Measurements from ENCODE around the gene TEKTIP1. TPM values are rescaled to one million over a fixed set of nuclear protein-coding genes. Genes with fewer than 3 reads are reported as not detected.

TEKTIP1 gene
- total RNA-seq, 4 donors from 2014 or later: 2.5 to 5.2 TPM; not detected in 2

DNA sequence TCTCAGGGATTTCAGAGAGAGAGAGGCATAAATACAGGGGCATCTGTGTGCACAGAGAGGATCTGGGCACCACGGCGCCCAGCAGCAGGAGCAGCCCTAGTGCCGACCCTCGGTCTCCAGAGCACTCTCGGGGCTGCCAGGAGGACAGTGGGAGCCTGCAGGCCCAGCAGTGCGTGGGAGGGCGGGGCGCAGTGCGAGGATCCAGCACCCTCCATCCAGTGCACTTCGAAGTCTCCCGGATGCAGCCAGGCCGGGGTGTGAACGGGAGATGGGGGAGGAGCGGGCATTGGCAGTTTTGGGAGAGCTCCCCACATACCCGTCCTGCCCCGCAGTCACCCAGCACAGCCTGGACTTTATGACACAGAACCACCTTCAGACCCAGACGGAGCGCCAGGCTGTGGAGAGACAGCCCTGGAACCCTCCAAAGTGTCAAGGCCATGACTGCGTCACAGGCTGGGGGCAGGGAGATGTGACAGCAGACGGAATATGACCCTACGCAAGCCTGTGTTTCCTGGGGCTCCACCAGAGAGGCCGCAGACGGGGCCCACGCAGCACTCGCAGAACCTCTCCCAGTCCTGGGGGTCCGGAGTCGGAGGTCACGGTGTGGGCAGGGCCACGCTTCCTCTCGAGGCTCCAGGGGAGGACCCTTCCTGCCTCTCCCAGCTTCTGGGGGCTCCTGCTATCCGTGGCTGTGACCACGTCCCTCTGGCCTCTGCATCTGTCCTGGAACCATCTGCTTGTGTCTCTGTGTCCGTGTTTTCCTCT, 14.7 kb upstream of the TEKTIP1 start:
- no peak overlapping the region for H3K4me3 ChIP-seq
- in situ Hi-C loops (cut with MboI; ENCODE audit: low pct_ligation_motif_present in 1 of 4, low pct_unique_long_range_greater_than_20kb in 1 of 4, low sequenced_read_pairs in 3 of 4): no loop called here
- intact Hi-C loops (cut with DNase I; ENCODE audit: low total_unique reads): no loop called here
- H3K9me3 ChIP-seq: no peaks in the 10 kb centered on the region
- no peaks in the 10 kb centered on the region for H3K27me3 ChIP-seq
- 88 to 92% methylated on average over 3 to 33 of the region's 33 CpGs for WGBS, 2 donors (ENCODE audit: low coverage in 1 of 2)
- no peak overlapping the region for H3K27ac ChIP-seq
- no peak for TF ChIP-seq EP300 (IDR thresholded peaks at IDR 0.05; ENCODE audit: low read depth)
- TF ChIP-seq POLR2AphosphoS5 (IDR thresholded peaks at IDR 0.05): no peak
- no peak for TF ChIP-seq POLR2A (IDR thresholded peaks at IDR 0.05)
- TF ChIP-seq, protein P1, sequence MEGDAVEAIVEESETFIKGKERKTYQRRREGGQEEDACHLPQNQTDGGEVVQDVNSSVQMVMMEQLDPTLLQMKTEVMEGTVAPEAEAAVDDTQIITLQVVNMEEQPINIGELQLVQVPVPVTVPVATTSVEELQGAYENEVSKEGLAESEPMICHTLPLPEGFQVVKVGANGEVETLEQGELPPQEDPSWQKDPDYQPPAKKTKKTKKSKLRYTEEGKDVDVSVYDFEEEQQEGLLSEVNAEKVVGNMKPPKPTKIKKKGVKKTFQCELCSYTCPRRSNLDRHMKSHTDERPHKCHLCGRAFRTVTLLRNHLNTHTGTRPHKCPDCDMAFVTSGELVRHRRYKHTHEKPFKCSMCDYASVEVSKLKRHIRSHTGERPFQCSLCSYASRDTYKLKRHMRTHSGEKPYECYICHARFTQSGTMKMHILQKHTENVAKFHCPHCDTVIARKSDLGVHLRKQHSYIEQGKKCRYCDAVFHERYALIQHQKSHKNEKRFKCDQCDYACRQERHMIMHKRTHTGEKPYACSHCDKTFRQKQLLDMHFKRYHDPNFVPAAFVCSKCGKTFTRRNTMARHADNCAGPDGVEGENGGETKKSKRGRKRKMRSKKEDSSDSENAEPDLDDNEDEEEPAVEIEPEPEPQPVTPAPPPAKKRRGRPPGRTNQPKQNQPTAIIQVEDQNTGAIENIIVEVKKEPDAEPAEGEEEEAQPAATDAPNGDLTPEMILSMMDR (IDR thresholded peaks at IDR 0.05): no peak
- peaks cover 0 to 3% (median 0%) of the 10 kb centered on the region in 4 donors for H3K4me1 ChIP-seq
- DNase-seq: no peak
- H3K36me3 ChIP-seq: peaks cover 0 to 31% (median 11%) of the 10 kb centered on the region in 4 donors

DNA sequence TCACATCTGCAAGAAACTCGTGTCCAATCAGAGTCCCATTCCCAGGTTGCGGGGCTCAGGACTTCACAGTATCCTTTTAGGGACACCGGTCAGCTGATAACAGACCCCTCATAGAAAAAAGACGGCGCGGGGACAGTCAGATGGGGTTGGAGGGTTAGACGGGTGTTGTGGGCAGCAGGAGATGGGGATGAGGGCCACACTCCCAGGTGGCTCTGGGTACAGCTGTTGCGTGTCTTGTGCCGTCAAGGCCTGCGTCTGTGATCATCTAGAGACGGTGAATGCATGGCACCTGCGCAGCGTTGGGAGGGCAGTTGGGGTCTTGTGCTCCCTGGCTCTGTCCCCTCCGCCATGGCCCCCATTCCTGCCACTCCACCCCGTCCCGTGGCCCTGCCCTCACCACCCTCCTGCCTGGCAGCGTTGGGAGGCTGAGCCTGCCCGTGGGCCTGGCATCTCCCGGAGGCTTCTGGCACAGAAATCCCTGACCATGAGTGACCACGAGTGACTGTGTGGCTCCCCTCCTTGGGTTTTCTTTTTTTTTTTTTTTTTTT, 14.0 kb upstream of the TEKTIP1 start:
- in situ Hi-C loops (cut with MboI; ENCODE audit: low pct_ligation_motif_present in 1 of 4, low pct_unique_long_range_greater_than_20kb in 1 of 4, low sequenced_read_pairs in 3 of 4): no loop called here
- H3K4me1 ChIP-seq: peaks cover 0 to 3% (median 0%) of the 10 kb centered on the region in 4 donors
- peaks cover 0 to 31% (median 11%) of the 10 kb centered on the region in 4 donors for H3K36me3 ChIP-seq
- no peaks in the 10 kb centered on the region for H3K9me3 ChIP-seq
- no peaks in the 10 kb centered on the region for H3K27me3 ChIP-seq
- H3K4me3 ChIP-seq: no peak overlapping the region
- intact Hi-C loops (cut with DNase I; ENCODE audit: low total_unique reads): no loop called here
- no peak overlapping the region for H3K27ac ChIP-seq
- no peak for TF ChIP-seq EP300 (IDR thresholded peaks at IDR 0.05; ENCODE audit: low read depth)
- TF ChIP-seq POLR2AphosphoS5 (IDR thresholded peaks at IDR 0.05): no peak
- TF ChIP-seq POLR2A (IDR thresholded peaks at IDR 0.05): no peak
- TF ChIP-seq, protein P1 (IDR thresholded peaks at IDR 0.05): no peak
- WGBS, 2 donors (ENCODE audit: low coverage in 1 of 2): 93% methylated on average over 20 of the region's 20 CpGs; no CpG with 5 or more reads in 1 of the 2 donors
- DNase-seq: no peak

DNA sequence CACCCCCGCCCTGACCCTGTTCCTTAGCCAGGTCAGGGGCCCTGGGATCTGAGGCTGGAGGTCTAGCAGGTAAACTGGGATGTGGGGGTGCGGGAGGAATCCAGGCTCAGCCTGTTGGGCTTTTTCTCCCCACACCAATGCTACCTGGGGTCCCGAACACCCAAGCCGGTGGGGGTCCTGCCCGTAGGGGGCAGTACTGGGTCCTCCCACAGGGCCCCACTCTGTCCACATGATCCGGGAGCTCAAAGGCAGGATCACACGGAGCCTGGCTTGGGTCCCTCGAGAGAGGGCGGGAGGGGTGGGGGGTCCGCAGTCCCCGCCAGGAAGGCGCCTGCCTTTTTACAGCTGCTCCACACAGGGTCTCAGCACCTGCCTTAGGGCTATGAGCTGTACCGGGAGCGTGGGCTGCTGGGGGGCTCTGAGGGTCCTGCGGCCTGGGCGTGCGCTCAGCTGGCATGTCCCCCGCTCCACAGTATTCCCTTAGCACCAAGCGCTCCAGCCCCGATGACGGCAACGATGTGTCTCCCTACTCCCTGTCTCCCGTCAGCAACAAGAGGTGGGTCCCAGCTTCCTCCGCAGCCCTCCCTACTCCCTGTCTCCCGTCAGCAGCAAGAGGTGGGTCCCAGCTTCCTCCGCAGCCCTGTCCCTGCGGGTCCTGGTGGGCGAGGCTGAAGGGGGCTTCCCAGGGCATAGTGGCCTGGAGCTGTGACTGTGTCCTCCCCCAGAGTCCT, 12.3 kb upstream of the TEKTIP1 start:
- no peaks in the 10 kb centered on the region for H3K27me3 ChIP-seq
- no peaks in the 10 kb centered on the region for H3K4me1 ChIP-seq
- no peak for DNase-seq
- intact Hi-C loops (cut with DNase I; ENCODE audit: low total_unique reads): loop anchor here (2.0 kb wide), 1 partner anchor 14 kb away; no protein-coding TSS in a partner anchor
- no peaks in the 10 kb centered on the region for H3K9me3 ChIP-seq
- in situ Hi-C loops (cut with MboI; ENCODE audit: low pct_ligation_motif_present in 1 of 4, low pct_unique_long_range_greater_than_20kb in 1 of 4, low sequenced_read_pairs in 3 of 4): no loop called here
- H3K27ac ChIP-seq: no peak overlapping the region
- peaks cover 0 to 42% (median 12%) of the 10 kb centered on the region in 4 donors for H3K36me3 ChIP-seq
- no peak for TF ChIP-seq POLR2AphosphoS5 (IDR thresholded peaks at IDR 0.05)
- 96% methylated on average over 19 of the region's 28 CpGs; no CpG with 5 or more reads in 1 of the 2 donors for WGBS, 2 donors (ENCODE audit: low coverage in 1 of 2)
- no peak overlapping the region for H3K4me3 ChIP-seq

DNA sequence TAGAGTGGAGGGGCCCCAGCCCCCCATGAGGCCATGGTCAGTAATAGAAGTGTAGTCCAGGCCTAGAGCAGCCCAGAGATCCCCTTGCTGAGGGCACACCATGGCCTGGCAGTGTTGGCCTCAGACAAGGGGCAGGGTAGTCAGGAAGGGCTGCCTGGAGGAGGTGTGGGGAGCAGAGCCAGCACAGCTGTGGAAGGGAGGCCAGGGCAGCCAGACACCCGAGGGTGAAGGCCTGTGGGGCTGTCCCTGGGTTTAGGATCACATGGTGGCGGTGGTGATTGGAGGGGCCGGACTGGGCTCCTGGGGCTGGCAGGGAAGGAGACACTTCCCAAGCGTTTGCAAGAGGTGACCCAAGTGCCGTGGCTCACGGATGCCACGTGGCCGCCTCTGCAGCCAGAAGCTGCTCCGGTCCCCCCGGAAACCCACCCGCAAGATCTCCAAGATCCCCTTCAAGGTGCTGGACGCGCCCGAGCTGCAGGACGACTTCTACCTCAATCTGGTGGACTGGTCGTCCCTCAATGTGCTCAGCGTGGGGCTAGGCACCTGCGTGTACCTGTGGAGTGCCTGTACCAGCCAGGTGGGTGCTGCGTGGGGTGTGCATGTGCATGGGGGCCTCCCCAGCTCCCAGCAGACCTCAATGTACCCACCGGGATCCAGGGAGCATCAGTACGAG, 11.6 kb upstream of the TEKTIP1 start:
- Histone ChIP-seq H3K27me3 (no peaks in the 10 kb centered on the region), H3K27ac (no peak overlapping the region), H3K9me3 (no peaks in the 10 kb centered on the region), H3K36me3 (peaks cover 0 to 47% (median 16%) of the 10 kb centered on the region in 4 donors), H3K4me3 (no peak overlapping the region), H3K4me1 (no peaks in the 10 kb centered on the region)
- no peak for DNase-seq
- WGBS, 2 donors (ENCODE audit: low coverage in 1 of 2): 93% methylated on average over 21 of the region's 21 CpGs; no CpG with 5 or more reads in 1 of the 2 donors
- intact Hi-C loops (cut with DNase I; ENCODE audit: low total_unique reads) (loop anchor here (2.0 kb wide), 1 partner anchor 15 kb away; no protein-coding TSS in a partner anchor), in situ Hi-C loops (cut with MboI; ENCODE audit: low pct_ligation_motif_present in 1 of 4, low pct_unique_long_range_greater_than_20kb in 1 of 4, low sequenced_read_pairs in 3 of 4) (no loop called here)
- TF ChIP-seq EP300 (IDR thresholded peaks at IDR 0.05; ENCODE audit: low read depth) (no peak), POLR2A (IDR thresholded peaks at IDR 0.05) (no peak), POLR2AphosphoS5 (IDR thresholded peaks at IDR 0.05) (no peak)
- TF ChIP-seq, protein P1 (IDR thresholded peaks at IDR 0.05): no peak
